ENCODE measurements around the gene ARHGEF11.

The ARHGEF11 gene

DNA sequence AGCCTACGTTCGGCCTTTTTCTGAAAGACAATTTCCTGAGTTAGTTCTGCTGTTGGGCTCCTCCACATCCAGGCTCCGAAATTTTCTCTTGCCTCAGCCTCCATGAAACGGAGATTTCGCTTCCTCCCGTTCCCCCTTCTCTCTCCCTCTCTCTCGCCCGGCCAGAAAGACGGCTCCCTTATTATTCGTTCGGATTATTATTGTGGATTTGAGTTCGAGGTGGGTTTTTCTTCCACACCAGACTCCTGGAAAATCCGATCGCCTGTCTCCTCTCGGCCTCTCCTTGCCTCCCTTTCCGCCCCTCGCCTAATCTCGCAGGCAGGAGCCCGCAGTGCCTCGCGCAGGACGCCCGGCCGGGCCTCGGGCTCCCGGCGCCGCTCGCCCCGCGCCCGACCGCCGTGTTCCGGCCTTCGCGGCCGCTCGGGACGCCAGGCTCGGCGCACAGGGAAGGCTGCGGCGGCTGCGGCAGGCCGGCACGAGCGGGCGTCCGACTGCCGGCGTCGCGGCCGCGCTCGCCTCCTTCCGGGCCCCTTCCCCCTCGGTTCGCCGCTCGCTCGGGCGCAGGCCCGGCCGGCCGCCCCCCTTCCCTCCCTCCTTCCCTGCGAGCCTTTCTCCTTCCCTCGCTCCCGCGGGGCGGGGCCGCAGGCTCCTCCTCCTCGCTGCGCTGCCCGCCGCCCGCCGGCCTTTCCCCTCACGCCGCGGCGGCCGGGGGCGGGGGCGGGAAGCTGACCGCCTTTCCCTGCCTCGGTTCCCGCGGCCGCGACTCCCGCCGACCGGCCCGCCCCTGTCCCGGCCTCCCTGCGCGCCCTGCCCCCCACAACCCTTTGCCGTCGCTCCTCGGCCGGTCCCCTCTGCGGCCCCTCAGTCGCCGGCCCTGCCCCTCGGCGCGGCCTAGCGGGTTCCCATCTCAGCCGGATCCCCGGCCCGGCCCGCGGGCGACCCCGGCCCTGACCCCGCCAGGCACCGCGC lies at the start of gene ARHGEF11:
Gene ARHGEF11 (minus strand): TSS at position 493 of the 969 bp plus-strand sequence. CDS start 1,412 bp downstream, outside the sequence.
- ChIA-PET CTCF (interaction anchor here (0.9 kb wide), 1 partner anchor 111 kb away, joined by 5 read pairs; no protein-coding TSS in a partner anchor), POLR2A (ENCODE audit: low non-redundant PET) (no interaction called here)
- no peak for TF ChIP-seq CTCF (conservative IDR thresholded peaks at IDR 0.05; ENCODE audit: low read depth)
- DNase-seq (ENCODE audit: low spot score): peak; percentile 84
- peak within 1 kb of the TSS; percentile 83 for H3K27ac ChIP-seq

DNA sequence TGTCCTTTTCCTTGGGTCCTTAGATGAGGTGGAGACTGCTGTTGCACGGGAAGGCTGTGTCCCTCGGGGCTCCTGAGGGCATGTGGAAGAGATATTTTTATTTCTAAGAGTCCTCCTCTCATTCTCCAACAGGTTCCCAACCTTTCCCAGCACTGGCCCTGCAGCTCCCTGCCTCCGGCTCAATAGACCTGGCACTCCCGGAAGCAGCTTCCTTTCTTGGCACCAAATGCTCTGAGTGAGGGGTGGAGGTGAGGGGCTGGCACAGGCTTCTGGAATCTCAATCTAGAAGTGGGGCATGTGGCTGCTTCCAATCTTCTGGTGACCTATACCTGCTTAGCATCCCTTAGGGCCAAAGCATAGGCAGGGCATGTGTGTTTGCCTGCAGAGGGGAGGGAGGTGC lies 49.5 kb upstream of the ARHGEF11 start:
- H3K27ac ChIP-seq: no peak overlapping the region
- ChIA-PET CTCF (interaction anchor here (0.7 to 1.3 kb wide), 3 partner anchors 58 to 72 kb away, joined by 3 to 6 read pairs (median 5); no protein-coding TSS in a partner anchor), POLR2A (ENCODE audit: low non-redundant PET) (interaction anchor here (0.5 kb wide), 1 partner anchor 19 kb away, joined by 3 read pairs; no protein-coding TSS in a partner anchor)
- TF ChIP-seq CTCF (conservative IDR thresholded peaks at IDR 0.05; ENCODE audit: low read depth): no peak
- DNase-seq (ENCODE audit: low spot score): no peak

DNA sequence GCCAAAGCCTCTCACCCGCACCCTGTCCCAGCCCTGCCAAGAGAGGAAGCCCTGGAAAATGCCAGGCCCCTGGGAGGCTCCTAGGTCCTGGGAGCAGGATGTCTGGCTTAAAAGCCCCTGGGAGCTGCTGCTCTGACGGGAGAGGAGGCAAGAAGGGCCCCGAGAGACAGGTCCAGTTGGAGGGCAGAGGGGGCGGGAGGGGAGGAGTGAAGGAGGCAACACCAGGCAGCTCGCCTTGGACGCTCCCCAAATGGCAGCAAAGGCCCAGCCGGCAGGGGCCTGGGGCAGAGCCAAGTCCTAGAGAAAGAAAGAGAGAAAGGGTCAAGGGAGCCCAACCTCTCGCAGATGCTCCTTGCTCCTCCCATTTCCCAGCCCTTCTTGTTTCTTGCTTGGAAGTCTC lies 47.3 kb upstream of the ARHGEF11 start:
- no peak overlapping the region for H3K27ac ChIP-seq
- POLR2A ChIA-PET (ENCODE audit: low non-redundant PET): no interaction called here
- no peak for TF ChIP-seq CTCF (conservative IDR thresholded peaks at IDR 0.05; ENCODE audit: low read depth)
- no peak for DNase-seq (ENCODE audit: low spot score)
- CTCF ChIA-PET: no interaction called here

- no peak overlapping the region for H3K27ac ChIP-seq
- no peak for TF ChIP-seq CTCF (conservative IDR thresholded peaks at IDR 0.05; ENCODE audit: low read depth)
- POLR2A ChIA-PET (ENCODE audit: low non-redundant PET): no interaction called here
- CTCF ChIA-PET: interaction anchor here (1.2 to 3.2 kb wide), 2 partner anchors 64 to 75 kb away, joined by 3 to 154 read pairs; no protein-coding TSS in a partner anchor
- DNase-seq (ENCODE audit: low spot score): no peak
These were observed 46.2 kb upstream of the ARHGEF11 start for GRCh38 chr1:157091668-157092273.

- CTCF ChIA-PET: interaction anchor here (0.7 to 3.2 kb wide), 7 partner anchors 8 to 181 kb away, joined by 3 to 154 read pairs (median 4); partner anchors contain the start of gene ETV3L
- no peak for DNase-seq (ENCODE audit: low spot score)
- POLR2A ChIA-PET (ENCODE audit: low non-redundant PET): no interaction called here
- no peak for TF ChIP-seq CTCF (conservative IDR thresholded peaks at IDR 0.05; ENCODE audit: low read depth)
- H3K27ac ChIP-seq: no peak overlapping the region
These were observed 45.6 kb upstream of the ARHGEF11 start for GRCh38 chr1:157091186-157091585.

DNA sequence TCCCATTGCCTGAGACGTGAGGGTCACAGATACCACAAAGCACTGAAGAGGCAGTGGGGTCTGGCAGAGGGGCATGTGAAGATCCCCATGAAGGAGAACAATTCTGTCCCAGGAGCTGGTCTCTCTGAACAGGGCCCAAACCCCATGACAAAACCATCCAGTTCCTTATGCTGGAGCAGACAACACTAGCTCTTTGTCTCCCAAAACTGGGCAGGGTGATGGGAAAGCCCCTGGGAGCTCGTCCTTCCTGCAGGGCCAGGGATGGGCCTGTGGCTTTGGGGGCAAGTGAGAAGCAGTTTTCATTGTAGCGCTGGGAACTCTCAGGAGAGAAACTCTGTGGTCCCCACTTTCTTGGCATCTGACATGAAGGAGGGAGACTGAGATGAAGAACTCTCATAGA lies 45.2 kb upstream of the ARHGEF11 start:
- CTCF ChIA-PET: interaction anchor here (0.7 to 3.2 kb wide), 11 partner anchors 9 to 180 kb away, joined by 3 to 154 read pairs (median 5); partner anchors contain the start of gene ETV3L
- no peak overlapping the region for H3K27ac ChIP-seq
- POLR2A ChIA-PET (ENCODE audit: low non-redundant PET): interaction anchor here (1.0 kb wide), 1 partner anchor 14 kb away, joined by 4 read pairs; no protein-coding TSS in a partner anchor
- TF ChIP-seq CTCF (conservative IDR thresholded peaks at IDR 0.05; ENCODE audit: low read depth): no peak
- DNase-seq (ENCODE audit: low spot score): no peak
